ENCODE data around the gene EIF1AX. TPM values are rescaled to one million over a fixed set of nuclear protein-coding genes. Genes with fewer than 3 reads are reported as not detected.
A peak's percentile ranks its signal among the peaks of the same experiment; 100 is the strongest.

Gene EIF1AX
- total and polyA plus RNA-seq, 4 donors: 19.1 to 89.0 (median 22.6) TPM

DNA sequence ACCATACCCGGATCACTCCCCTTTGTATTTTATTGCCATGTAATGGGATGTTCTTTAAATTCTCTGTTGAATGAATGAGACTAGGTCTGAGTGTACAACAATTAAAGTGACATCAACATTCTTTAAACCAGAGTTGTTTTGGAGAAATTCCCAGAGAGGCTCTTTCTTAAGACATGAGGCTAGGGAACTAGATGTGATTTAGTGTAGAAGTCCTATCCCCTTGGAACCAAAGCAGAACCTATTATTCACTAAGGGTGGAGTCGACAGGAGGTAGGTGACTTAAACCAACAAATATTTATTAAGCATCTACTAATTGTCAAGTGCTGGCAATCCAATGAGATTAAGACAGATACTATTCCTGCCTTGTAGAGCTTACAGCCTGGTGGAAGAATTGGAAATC, 1.7 kb downstream of the EIF1AX start:
- H3K27me3 ChIP-seq (ENCODE audit: control insufficient read depth in 4 of 4, insufficient read depth in 4 of 4, low read length in 3 of 4): no peaks in the 10 kb centered on the region
- H3K4me1 ChIP-seq (ENCODE audit: control insufficient read depth in 4 of 4, insufficient read depth in 4 of 4, low read length in 3 of 4): peaks cover 0 to 16% (median 15%) of the 10 kb centered on the region in 4 donors
- H3K27ac ChIP-seq (ENCODE audit: low read depth in 1 of 2, low read length in 2 of 2): no peak overlapping the region
- no peak for DNase-seq (ENCODE audit: low spot score)
- H3K36me3 ChIP-seq (ENCODE audit: control insufficient read depth in 4 of 4, insufficient read depth in 3 of 4, low read depth in 1 of 4, low read length in 3 of 4): peaks cover 0 to 27% (median 8%) of the 10 kb centered on the region in 4 donors
- peak overlapping the region in 2 of 3 donors; percentile 82 to 97 for H3K4me3 ChIP-seq (ENCODE audit: low read depth in 1 of 3, low read length in 3 of 3)
- TF ChIP-seq JUND (IDR thresholded peaks at IDR 0.05) (no peak), YY1 (IDR thresholded peaks at IDR 0.05) (no peak), NR2F2 (IDR thresholded peaks at IDR 0.05) (no peak), SP1 (IDR thresholded peaks at IDR 0.05) (no peak), HNF4A (conservative IDR thresholded peaks at IDR 0.05) (no peak), FOXA2 (IDR thresholded peaks at IDR 0.05) (no peak), HNF4G (IDR thresholded peaks at IDR 0.05) (no peak), TAF1 (conservative IDR thresholded peaks at IDR 0.05) (no peak), FOXA1 (IDR thresholded peaks at IDR 0.05) (no peak)
- TF ChIP-seq, protein P1, sequence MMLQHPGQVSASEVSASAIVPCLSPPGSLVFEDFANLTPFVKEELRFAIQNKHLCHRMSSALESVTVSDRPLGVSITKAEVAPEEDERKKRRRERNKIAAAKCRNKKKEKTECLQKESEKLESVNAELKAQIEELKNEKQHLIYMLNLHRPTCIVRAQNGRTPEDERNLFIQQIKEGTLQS (IDR thresholded peaks at IDR 0.05): no peak
- WGBS: 74% methylated on average over 2 of the region's 2 CpGs
- H3K9me3 ChIP-seq (ENCODE audit: control insufficient read depth in 4 of 4, low read length in 3 of 4): no peaks in the 10 kb centered on the region
- no peak overlapping the region for H3K9ac ChIP-seq (ENCODE audit: low read depth in 1 of 2, low read length in 2 of 2)

DNA sequence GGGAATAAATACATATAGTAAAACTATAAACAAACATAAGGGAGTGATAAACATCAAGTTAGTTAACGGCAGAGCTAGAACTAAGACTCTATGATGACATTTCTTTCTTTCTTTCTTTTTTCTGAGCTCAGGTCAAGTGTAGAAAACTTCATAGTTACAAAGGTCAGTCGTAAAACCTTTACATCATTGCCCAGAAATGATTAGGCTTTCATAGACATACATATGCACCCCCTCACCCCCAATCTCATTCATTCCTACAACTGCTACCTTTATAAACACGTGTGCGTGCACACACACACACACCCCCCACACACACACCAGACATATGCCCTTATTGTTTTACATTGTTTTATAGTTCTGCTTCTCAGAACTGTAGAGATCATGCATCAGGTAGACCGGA, 5.7 kb downstream of the EIF1AX start:
- 89% methylated on average over 5 of the region's 5 CpGs for WGBS
- no peaks in the 10 kb centered on the region for H3K9me3 ChIP-seq (ENCODE audit: control insufficient read depth in 4 of 4, low read length in 3 of 4)
- H3K27ac ChIP-seq (ENCODE audit: low read depth in 1 of 2, low read length in 2 of 2): no peak overlapping the region
- no peaks in the 10 kb centered on the region for H3K27me3 ChIP-seq (ENCODE audit: control insufficient read depth in 4 of 4, insufficient read depth in 4 of 4, low read length in 3 of 4)
- no peak overlapping the region for H3K4me3 ChIP-seq (ENCODE audit: low read depth in 1 of 3, low read length in 3 of 3)
- H3K4me1 ChIP-seq (ENCODE audit: control insufficient read depth in 4 of 4, insufficient read depth in 4 of 4, low read length in 3 of 4): peaks cover 0 to 16% (median 15%) of the 10 kb centered on the region in 4 donors
- DNase-seq (ENCODE audit: low spot score): no peak
- peaks cover 0 to 61% (median 27%) of the 10 kb centered on the region in 4 donors for H3K36me3 ChIP-seq (ENCODE audit: control insufficient read depth in 4 of 4, insufficient read depth in 3 of 4, low read depth in 1 of 4, low read length in 3 of 4)
- no peak overlapping the region for H3K9ac ChIP-seq (ENCODE audit: low read depth in 1 of 2, low read length in 2 of 2)
- TF ChIP-seq GABPA (IDR thresholded peaks at IDR 0.05 in 1 of 2, conservative IDR thresholded peaks at IDR 0.05 in 1 of 2): no peak
- no peak for TF ChIP-seq TAF1 (conservative IDR thresholded peaks at IDR 0.05)
- TF ChIP-seq HNF4G (IDR thresholded peaks at IDR 0.05): no peak
- TF ChIP-seq RAD21 (IDR thresholded peaks at IDR 0.05): no peak
- TF ChIP-seq, protein P2, sequence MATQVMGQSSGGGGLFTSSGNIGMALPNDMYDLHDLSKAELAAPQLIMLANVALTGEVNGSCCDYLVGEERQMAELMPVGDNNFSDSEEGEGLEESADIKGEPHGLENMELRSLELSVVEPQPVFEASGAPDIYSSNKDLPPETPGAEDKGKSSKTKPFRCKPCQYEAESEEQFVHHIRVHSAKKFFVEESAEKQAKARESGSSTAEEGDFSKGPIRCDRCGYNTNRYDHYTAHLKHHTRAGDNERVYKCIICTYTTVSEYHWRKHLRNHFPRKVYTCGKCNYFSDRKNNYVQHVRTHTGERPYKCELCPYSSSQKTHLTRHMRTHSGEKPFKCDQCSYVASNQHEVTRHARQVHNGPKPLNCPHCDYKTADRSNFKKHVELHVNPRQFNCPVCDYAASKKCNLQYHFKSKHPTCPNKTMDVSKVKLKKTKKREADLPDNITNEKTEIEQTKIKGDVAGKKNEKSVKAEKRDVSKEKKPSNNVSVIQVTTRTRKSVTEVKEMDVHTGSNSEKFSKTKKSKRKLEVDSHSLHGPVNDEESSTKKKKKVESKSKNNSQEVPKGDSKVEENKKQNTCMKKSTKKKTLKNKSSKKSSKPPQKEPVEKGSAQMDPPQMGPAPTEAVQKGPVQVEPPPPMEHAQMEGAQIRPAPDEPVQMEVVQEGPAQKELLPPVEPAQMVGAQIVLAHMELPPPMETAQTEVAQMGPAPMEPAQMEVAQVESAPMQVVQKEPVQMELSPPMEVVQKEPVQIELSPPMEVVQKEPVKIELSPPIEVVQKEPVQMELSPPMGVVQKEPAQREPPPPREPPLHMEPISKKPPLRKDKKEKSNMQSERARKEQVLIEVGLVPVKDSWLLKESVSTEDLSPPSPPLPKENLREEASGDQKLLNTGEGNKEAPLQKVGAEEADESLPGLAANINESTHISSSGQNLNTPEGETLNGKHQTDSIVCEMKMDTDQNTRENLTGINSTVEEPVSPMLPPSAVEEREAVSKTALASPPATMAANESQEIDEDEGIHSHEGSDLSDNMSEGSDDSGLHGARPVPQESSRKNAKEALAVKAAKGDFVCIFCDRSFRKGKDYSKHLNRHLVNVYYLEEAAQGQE (IDR thresholded peaks at IDR 0.05): no peak
- no peak for TF ChIP-seq FOXA2 (IDR thresholded peaks at IDR 0.05)
- no peak for TF ChIP-seq YY1 (IDR thresholded peaks at IDR 0.05)
- TF ChIP-seq NR2F2 (IDR thresholded peaks at IDR 0.05): no peak
- TF ChIP-seq HNF4A (conservative IDR thresholded peaks at IDR 0.05): no peak
- no peak for TF ChIP-seq RXRA (IDR thresholded peaks at IDR 0.05)
- TF ChIP-seq, protein P3, sequence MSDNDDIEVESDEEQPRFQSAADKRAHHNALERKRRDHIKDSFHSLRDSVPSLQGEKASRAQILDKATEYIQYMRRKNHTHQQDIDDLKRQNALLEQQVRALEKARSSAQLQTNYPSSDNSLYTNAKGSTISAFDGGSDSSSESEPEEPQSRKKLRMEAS (IDR thresholded peaks at IDR 0.05): no peak
- TF ChIP-seq, protein P4, sequence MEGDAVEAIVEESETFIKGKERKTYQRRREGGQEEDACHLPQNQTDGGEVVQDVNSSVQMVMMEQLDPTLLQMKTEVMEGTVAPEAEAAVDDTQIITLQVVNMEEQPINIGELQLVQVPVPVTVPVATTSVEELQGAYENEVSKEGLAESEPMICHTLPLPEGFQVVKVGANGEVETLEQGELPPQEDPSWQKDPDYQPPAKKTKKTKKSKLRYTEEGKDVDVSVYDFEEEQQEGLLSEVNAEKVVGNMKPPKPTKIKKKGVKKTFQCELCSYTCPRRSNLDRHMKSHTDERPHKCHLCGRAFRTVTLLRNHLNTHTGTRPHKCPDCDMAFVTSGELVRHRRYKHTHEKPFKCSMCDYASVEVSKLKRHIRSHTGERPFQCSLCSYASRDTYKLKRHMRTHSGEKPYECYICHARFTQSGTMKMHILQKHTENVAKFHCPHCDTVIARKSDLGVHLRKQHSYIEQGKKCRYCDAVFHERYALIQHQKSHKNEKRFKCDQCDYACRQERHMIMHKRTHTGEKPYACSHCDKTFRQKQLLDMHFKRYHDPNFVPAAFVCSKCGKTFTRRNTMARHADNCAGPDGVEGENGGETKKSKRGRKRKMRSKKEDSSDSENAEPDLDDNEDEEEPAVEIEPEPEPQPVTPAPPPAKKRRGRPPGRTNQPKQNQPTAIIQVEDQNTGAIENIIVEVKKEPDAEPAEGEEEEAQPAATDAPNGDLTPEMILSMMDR (IDR thresholded peaks at IDR 0.05; ENCODE audit: low read depth, low read length, missing input control): no peak
- TF ChIP-seq JUND (IDR thresholded peaks at IDR 0.05): no peak
- TF ChIP-seq FOXA1 (IDR thresholded peaks at IDR 0.05): no peak
- TF ChIP-seq, protein P1 (IDR thresholded peaks at IDR 0.05): no peak

Data from liver (tissue), 9 donors.